CD4-positive, alpha-beta T cell treated with Interleukin-10 for 1 hour (primary cell): ENCODE measurements around the gene RNF144A.
"Not testable (repeated sequence)": the region's sequence is repeated elsewhere in the genome, so short reads cannot be mapped to it uniquely, and the experiment has no call there.

ENCODE experiments used
- DNase-seq: peaks from one replicate; pipeline ENCODE4 v3.0.0-alpha.2; 2020

Gene RNF144A

DNA sequence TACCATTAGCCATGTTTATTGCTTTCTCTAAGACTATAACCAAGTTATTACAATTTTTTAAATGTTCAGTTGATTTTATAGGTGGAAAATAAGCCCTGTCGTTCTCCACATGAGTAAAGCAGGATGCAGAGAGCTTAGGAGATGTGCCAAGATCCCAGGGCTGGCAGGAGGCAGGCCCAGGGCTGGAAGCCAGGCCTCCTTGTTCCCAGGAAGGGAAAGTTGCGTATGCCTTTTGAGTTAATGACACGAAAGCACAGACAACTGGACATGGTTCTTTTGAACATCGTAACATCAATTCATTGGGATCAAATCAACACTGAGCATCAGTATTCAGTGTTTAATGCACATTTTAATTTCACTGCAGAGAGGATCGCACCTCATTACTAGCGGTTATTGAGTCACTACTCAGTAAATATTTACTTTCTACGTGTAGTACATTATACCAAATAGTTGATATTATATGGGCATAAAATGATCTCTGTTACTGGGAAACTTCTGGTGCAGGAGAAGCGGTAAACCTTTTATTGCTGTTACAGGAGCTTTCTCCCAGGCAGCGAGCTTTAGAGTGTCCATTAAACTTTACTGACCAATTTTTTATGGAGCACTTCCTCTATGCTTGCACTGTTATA lies 60.0 kb downstream of the RNF144A start:
- no peak for DNase-seq

DNA sequence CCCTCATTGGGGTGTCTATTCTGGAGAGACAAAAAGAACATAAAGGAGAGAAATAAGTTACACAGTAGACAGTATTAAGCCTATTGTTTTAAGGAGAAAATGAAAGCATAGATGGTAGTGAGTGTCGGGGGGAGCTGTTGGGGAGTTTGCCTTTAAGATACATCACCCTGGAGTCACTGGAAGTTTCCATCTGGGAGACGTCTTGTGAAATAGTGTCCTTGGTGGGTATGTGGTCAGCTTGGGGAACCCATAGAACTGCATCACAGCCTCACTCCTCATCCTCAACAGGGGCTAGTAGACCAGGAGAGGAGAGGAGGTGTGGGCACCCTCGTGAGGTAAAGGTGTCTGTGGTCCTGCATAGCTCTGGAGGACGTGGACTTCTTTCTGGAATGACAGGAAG lies 60.6 kb downstream of the RNF144A start:
- no peak for DNase-seq

DNA sequence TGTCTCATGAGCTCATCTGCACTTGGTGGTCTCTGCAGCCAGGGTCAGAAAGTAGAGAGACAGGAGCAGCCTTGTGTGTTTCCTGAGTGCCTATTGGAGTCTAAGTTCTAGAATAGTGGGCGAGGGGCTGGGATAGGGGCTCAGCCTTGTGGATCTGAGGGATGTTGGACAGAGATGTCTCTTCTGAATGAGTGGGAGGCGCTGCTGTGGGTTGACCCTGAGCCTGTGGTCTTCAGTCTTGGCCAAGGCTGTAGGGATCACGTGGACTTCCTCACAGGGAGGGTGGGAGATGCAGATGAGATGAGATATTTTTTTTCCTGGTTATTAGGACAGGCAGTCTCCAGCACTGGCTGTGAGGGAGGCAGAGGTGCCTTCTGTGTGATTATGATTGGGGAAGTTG lies 61.8 kb downstream of the RNF144A start:
- no peak for DNase-seq

DNA sequence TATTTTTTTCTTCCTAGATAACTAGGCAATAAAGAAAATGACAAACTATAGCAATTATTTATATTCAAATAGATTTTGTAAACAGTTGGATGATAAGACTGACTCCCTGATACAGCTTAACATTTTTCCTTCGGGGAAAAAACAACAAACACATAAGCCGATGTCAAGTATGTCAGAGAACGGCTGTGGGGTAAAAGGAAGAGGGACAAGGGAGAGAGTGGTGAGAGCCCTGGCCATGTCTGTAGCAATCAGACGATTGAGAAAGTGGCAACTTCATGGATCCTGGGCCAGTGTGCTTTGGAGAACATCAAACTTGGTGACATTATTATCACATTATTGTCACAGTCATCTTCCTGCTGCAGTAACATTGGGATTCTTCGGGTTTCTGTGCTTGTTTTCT lies 65.2 kb downstream of the RNF144A start:
- no peak for DNase-seq

DNA sequence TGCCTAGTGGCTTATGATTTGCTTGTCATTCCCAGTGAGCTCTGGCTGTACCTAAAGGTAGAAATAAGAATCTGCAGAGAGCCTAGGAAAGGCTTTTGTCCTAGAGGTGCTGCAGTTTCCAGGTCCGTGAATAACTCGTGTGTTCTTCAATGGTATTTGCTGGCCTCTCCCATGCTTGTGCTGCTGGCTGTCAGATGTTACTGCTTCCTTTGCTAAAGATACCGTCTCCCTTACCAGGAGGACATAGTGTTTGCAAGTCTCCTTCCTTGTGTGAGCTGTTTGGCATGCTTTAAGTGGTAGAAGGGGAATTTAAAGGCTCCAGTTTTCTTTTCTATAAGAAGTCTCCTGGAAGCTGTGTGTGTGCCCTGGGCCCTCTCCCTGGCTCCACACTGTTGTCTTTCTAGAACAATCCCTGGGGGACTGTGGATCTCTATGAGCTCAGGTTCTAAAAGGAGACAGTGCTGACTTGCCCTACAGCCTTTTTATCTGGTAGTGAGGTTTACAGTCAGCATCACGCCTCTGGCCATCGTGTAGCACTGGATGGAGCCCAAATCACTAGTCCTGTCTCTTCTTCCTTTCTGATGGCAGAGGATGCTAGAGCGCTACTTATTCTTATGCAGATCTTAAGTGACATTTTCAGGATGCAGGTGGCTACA lies 65.8 kb downstream of the RNF144A start:
- no peak for DNase-seq

DNA sequence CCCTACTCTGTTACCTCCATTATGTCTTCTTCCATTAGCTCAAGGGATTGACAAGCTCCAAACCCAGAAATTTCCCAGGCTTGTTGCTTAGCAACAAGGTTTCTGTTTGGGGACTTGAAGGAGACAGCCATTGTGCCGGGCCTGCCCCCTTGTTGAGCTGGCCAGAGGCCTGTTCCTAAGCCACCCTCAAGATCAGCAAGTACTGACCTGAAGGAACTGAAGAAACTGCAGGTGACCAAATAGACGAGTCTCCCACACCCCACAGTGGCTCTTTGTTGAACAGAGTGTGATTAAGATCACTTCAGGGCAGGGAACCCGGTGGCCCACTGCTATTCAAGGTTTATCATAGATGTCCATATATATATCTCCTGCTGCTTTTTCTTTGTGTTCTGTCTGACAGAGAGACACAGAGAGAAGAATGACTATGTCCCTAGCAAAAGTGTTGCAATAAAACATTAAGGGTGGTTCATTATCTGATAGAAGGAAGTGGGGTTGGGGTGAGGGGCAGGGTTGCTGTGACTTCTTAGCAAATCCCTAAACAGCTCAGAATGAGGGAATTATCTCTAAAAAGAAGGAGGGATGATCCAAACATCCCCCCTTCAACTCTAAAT lies 69.2 kb downstream of the RNF144A start:
- DNase-seq, result no peak

DNA sequence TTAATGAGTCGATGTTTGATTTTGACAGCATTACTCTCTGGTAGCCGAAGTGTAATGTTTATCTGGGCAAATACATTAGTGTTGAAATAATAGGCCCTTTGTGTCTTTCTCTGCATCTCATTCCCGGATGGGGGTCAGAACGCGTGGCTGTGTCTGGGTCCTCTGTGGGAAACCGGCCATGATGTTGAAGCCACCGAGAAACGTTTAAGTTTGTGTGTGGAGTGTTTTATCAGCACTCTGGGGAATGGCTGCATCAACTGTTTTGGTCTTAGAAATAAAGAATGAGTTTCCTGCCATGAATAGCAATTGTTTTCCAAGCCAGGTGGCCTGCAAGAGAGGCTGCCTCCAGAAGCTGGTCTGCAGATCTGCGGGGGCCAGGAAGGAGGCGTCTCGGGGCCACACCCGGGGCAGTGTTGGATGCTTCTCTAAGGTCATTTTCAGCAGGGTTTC lies 69.7 kb downstream of the RNF144A start:
- DNase-seq, result no peak

DNA sequence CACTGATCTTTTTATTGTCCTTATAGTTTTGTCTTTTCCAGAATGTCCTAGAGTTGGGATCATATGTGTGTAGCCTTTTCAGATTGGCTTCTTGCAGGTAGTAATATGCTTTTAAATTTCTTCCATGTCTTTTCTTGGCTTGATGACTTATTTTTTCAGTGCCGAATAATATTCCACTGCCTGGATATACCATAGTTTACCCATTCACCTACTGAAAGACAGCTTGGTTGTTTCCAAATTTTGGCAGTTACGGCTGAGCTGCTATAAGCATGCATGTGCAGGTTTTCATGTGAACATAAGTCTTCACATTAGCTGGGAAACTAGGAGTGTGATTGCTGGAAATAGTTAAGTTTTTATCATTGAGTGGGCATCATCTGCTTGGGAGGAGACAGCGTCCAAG lies 73.7 kb downstream of the RNF144A start:
- no peak for DNase-seq

DNA sequence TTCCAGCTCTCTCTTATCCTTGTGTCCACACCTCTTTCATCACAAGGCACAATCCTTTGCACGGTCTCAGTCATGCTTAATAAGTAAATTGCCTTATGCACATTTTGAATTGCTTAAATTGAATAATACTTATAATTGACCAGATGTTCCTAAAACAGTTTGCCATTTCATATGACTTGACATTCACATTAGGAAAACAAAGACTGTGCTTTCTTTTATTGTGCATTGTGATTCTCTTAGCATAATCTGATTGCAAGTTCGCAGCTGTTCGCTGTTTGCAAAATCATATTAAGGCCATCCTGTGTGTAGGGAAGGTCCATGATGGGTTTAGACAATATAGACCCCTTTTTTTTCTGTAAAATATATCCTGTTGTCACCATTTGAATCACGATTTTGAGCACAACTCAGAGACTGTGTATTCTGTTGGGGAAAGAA lies 75.6 kb downstream of the RNF144A start:
- no peak for DNase-seq

DNA sequence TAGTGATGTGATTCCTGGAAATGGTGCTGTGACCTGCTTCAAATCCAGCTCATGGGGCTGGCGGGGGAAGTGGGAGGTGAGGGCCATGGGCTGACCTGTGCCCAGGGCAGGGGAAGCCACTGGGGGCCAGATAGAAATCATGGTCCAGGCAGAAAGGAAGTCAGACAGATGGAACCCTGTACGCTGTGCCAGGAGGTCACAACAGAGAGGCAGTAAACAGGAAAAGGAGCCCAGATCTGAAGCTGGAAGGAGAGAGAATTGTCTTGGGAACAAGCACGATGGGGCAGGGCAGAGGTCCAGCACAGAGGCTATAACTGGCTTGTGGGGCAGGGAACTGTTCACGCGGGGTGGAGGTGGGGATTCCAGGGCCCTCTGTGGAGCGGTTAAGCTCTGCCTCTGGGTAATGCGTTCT lies 76.0 kb downstream of the RNF144A start:
- no peak for DNase-seq

DNA sequence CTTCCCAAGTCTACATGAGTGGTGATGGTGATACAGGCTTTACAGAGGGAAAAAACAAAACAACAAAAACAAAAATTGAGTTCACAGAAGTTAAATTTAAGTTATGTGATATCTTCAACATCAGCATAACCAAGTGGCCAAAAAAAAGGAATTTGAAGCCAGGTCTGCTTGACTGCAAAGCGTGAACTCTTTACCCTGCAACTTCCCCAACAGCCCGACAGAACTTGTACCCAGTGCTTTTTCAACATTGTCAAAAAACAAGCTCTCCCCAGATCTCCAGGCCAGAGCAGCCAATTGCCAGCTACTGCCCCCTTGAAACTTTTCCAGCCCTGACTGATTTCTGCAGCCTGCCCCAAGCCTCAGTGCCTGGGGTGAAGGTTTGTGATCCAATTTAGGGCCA lies 76.7 kb downstream of the RNF144A start:
- no peak for DNase-seq

DNA sequence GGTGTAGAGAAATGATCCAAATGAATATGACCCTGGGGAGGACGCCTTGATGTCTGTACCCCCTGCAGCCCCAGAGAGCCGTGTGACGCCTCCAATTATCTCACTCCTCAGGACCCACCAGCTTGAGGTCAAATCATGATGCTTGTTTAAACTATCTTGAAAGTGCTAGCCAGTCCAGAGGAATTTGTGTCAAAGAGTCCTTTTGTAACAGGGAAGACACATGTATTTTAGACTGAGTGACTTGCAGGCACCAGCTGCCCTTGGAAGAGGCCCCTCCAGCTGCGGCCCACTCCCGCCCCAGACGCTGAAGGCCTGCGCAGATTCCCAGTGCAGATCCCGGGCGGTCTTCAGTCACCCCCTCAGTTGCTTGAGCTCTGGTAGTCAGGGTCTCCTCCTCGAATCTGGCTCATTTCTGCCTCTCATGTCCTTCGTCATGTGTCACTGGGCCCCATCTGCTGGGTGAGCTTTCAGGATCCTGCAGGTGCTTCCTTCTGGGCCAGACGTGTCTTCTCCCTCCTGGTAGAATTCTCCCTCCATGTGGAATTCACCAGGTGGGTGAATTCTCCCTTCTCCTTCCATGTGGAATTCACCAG lies 77.4 kb downstream of the RNF144A start:
- DNase-seq, result no peak

DNA sequence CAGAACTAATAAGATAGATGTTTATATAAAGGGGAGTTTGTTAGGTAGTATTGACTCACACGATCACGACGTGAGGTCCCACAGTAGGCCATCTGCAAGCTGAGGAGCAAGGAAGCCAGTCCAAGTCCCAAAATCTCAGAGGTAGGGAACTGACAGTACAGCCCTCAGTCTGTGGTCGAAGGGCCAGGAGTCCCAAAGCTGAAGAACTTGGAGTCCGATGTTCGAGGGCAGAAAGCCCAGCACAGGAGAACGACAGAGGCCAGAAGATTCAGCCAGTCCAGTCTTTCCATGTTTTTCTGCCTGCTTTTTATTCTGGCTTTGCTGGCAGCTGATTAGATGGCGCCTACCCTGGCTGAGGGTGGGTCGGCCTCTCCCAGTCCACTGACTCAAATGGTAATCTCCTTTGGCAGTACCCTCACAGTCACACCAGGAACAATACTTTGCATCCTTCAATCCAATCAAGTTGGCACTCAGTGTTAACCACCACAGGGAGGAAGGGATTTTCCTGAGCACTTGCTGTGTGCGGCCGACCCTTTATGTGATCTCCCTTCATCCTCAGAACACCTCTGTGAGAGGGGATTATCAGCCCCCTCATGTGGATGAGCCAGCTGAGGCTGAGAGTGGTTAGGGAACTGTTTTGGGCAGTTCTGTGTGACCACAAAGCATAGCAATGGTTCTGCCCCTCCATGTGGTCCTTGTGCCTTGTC lies 78.3 kb downstream of the RNF144A start:
- DNase-seq, result no peak

DNA sequence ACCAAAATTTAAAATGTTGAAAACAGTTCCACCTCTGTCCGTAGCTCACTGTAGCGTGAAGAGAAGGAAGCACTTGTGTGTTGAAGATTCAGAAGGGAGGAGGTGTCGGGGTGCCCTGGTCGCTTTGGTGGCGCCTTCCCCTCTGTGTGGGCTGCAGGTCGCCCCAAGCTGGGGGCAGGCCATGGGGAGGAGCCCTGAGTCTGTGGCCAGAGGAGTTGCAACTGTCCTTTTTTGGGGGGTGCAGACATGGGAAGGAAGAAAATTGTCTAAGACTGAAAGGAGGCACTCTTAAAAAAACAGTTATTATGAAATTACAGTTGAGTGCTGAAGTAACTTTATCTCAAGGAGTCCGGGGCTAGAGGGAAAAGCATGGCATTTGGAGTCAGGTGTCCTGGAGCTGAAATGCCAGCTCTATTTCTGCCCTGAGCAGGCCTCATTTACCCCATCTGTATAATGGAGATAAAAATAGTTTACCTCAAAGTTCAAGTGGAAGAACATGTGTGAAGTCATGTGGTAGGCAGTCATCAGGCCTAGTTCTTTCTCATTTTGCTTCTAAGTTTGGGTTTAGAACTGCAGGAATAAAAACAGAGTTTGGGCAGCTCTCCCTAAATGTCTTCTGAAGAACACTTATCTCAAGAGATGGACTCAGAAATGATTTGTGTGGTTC lies 82.1 kb downstream of the RNF144A start:
- DNase-seq, result no peak

DNA sequence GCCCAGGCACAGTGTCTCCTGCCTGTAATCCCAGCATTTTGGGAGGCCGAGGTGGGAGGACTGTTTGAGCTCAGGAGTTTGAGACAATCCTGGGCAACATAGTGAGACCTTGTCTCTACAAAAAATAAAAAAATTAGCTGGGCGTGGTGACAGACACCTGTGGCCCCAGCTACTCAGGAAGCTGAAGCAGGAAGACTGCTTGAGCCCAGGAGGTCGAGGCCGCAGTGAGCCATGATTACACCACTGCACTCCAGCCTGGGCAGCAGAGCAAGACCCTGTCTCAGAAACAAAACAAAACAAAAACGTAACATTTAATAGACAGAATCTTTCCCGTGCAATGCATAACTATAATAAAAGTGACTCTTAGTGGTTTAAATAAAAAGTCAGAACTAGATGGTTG lies 84.2 kb downstream of the RNF144A start:
- DNase-seq, result not testable (repeated sequence)

DNA sequence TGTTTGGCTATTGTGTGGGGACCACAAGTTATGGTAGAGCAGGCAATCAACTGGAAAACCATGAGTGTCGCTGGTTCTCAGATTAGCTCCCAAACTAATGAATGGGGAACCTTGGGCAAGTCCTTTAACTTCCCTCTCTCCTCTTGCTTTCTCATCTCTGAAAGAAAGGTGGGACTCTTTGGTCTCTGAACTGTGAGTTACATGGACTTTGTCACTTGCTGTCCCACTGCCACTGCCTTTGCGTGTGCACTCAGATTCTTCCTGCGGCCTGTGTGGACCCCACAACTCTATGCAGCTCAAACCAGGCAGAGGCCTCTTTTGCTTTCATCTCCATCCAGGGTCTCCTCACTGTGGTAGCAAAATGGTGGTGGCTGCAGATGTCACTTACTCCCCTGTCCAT lies 86.7 kb downstream of the RNF144A start:
- no peak for DNase-seq

DNA sequence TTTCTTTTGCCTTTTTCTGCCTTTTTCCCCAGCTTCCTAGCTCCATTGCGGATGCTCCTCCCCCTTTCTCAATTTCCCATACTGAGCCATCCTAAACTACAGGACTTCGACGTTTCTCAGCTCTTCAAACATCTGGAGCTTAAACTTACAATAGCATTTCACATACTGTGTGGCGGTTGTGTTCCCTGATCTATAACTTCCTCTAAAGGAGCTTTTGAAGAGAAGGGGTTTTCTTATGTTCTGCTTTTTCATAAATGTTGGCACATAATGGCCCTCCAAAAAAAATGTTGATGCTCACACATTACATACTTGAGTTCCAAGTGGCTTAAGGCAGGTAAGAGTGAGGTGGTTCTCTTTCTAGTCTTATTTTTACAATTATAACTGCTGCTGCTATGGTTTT lies 87.4 kb downstream of the RNF144A start:
- DNase-seq, result no peak

DNA sequence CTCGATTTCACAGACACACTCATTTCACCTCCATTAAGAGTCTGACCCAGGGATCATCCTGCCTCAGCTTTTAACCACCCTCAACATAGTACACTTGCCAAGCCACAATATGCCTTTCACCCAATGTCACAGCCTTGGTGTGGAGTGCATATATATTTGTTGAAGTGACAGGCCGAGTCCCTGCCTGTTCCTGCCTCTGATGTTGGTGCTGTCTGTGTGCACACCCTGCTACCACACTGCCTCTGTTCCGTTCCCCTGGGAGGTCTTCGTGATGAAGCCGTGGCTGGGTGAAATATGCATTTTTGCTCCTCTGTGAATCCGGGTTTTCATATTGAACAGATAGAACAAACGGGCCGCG lies 90.3 kb downstream of the RNF144A start:
- no peak for DNase-seq

DNA sequence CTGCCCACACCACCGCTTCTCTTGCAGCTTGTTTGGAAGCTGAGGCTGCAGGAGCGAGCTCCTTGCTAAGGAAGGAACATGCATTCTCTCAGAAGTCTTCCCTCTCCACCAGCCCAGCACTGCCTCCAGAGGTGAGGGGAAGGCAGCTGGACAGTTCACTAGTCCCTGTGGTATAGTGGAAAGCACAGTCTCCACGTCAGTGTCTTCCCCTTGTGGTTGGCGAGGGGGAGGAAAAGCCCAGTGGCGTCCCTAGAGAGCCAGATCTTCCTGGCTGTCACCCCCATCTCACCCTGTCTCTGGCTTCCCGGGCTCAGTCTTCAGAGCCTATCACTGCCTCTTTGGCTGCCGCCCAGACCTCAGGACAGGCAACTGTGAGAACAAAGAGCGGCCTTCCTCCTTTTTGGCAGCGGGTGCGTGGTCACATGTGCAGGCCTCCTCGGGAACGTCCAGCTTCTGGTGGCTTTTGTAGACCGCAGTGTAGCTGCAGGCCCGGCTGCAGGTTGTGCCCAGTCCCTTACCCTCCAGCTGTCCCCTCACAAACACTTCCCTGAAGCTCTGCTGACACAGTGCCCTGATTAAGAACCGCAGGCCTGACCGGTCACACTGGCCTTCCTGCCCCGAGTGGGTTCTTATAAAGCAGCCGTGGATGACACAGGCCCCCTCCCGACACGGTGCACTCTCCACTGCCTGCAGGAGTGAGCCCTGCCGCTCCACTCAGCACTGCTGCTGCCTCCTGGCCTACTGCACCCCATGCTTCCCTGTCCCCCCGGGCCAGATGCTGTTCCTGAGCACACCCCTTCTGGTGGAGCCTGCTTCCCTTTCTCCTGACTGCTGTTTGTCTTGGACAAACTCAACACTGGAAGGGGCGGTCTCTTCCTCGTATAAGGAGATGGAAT lies 90.9 kb downstream of the RNF144A start:
- DNase-seq, result no peak

DNA sequence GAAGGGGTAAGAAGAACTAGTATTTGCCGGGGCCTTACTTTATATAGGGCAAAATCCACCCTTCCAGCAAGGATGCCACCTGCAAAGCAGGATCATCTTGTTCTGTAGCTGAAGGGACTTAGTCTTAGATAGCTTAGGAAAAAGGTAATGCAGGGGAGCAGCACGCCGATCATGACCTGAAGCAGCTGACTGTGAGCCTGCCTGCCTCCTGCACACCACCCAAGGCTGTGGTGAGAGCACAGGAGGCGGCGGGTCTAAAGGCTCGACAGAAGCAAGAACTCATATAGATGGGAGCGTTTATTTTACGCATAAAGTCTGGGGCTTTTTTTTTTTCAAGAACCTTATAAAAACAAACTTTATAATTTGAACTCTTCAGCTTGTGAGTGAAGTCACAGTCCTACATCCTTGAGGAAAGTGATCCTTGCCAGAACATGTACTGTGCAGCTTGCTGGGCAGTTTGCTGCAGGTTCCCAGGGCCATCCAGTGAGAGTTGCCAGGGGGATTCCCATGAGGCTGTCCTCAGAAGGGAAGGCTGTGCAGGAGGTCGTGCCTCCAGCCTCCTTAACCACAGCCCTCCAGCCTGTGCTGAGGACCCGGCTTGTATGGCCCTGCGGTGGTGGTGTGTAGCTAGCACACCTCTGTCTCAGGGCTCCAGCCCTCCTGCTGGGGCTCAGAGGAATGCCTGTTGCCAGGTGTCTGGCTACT lies 92.1 kb downstream of the RNF144A start:
- no peak for DNase-seq

DNA sequence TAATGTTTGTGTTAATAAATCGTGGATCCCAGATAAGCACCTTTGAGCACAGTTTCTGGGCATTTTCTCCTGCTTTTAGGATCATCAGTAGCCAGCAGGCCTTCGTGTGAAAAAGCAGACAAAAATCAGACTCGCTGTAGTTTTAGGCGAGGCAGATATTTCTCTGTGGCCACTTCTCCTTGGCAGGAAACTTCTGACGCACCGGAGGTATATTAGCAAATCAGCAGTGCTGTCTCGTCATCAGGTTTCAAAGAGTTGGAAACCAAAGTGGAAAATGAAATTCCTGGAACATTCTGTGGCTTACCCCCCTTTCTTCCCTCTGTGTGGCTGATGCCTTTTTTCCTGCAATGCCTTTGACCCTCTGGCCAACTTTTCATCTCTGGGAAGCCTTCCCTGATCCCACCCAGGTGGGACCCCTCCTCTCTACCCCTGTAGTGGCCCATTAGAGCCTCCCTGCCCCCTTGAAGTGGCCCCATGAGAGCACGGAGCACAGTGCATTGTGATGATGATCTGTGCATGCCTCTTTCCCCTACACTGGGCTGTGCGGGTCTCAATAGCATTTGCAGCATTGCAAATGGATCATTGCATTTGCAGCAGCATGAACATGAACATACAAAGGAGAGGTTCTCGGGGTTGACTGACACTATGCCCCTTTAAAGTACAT lies 93.3 kb downstream of the RNF144A start:
- DNase-seq, result no peak
